Measurements from ENCODE around the gene PALLD.
"Not testable (repeated sequence)": the region's sequence is repeated elsewhere in the genome, so short reads cannot be mapped to it uniquely, and the experiment has no call there.

PALLD gene

GRCh38 chr4:168900080-168900479 lies 403.2 kb downstream of the PALLD start:
- no peak for DNase-seq (ENCODE audit: low read depth in 2 of 2)

GRCh38 chr4:168907119-168907698 lies 410.4 kb downstream of the PALLD start:
- DNase-seq (ENCODE audit: low read depth in 2 of 2), result no peak

DNA sequence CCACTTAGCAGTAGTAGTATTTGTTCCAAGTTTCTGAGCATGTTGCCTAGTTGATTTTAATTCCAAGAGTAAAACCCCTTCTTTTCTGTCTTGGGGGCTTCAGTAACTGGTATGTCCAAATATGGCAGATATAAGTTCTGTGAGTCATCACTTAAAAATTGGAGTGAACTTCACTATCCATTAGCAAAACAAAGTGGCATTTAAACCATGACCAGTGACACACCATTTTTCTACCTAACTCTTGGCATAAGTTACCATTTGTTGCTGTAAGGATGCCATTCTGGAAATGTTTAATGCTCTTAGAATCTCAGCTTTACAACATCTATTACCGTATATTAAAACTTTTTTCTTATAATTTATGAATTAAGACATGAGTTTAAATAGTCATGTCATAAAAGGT lies 411.2 kb downstream of the PALLD start:
- DNase-seq (ENCODE audit: low read depth in 2 of 2), result no peak

GRCh38 chr4:168908851-168909273 lies 412.0 kb downstream of the PALLD start:
- DNase-seq (ENCODE audit: low read depth in 2 of 2), result no peak

GRCh38 chr4:168914095-168914494 lies 417.2 kb downstream of the PALLD start:
- no peak for DNase-seq (ENCODE audit: low read depth in 2 of 2)

DNA sequence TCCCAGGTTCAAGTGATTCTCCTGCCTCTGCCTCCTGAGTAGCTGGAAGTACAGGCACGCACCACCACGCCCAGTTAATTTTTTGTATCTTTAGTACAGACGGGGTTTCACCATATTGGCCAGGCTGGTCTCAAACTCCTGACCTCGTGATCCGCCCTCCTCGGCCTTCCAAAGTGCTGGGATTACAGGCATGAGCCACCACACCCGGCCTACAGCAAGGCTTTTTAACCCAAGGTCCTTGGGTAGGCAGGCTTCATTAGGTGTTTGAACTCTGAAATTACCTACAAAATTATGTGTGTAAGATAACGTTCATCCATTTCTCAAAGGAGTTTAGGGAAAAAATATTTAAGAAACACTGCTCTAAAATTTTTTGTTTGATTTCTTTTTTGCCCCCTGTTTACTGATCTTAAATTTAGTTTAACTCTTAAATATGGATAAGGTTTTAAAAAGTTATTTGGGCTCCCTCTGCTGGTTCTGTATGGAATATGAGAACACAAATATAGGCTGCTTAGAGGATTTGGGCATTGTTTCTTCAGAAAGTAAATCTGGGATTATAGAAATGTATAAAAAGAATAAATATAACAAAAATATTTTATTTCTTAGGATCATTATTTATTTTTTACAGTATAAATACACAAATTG lies 420.4 kb downstream of the PALLD start:
- no peak for DNase-seq (ENCODE audit: low read depth in 2 of 2)

GRCh38 chr4:168919706-168920324 lies 423.0 kb downstream of the PALLD start:
- no peak for DNase-seq (ENCODE audit: low read depth in 2 of 2)

DNA sequence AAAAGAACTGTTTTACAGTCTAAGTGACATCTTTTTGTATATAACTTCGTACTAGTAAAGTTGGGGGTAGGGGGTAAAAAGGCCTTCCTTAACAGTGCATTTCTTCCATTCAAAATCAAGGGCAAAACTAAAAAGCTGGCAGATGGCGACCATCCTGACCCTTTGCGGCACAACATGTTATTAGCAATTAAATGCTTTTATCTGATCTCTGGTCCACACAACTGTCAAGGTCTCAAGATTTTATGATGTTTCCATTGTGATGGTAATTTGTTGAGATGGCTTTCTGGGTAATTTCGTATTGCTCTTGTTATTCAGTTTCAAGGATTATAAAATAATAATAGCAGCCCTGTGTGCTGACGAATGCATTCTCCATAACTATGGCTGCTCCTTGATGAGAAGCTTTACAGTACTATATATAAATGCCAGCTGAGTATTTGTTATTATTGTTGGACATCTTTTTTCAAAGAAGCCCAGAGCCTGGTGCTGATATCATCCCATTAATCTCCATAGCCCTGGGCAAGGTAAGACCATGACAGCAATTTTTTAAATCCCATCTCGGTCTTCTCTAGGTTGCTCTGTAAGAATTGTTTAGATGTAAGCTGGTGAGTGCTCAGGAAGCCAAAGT lies 423.7 kb downstream of the PALLD start:
- DNase-seq (ENCODE audit: low read depth in 2 of 2), result no peak

- peak in 1 of 2 donors; percentile 4 for DNase-seq (ENCODE audit: low read depth in 2 of 2)
These were observed 426.8 kb downstream of the PALLD start for GRCh38 chr4:168923526-168924194.

GRCh38 chr4:168924667-168925066 lies 427.8 kb downstream of the PALLD start:
- no peak for DNase-seq (ENCODE audit: low read depth in 2 of 2)

GRCh38 chr4:168925789-168926490 lies 429.1 kb downstream of the PALLD start:
- no peak for DNase-seq (ENCODE audit: low read depth in 2 of 2)

GRCh38 chr4:168928346-168928745 lies 431.5 kb downstream of the PALLD start:
- DNase-seq (ENCODE audit: low read depth in 2 of 2), result no peak

GRCh38 chr4:168928875-168929274 lies 432.0 kb downstream of the PALLD start:
- no peak for DNase-seq (ENCODE audit: low read depth in 2 of 2)

DNA sequence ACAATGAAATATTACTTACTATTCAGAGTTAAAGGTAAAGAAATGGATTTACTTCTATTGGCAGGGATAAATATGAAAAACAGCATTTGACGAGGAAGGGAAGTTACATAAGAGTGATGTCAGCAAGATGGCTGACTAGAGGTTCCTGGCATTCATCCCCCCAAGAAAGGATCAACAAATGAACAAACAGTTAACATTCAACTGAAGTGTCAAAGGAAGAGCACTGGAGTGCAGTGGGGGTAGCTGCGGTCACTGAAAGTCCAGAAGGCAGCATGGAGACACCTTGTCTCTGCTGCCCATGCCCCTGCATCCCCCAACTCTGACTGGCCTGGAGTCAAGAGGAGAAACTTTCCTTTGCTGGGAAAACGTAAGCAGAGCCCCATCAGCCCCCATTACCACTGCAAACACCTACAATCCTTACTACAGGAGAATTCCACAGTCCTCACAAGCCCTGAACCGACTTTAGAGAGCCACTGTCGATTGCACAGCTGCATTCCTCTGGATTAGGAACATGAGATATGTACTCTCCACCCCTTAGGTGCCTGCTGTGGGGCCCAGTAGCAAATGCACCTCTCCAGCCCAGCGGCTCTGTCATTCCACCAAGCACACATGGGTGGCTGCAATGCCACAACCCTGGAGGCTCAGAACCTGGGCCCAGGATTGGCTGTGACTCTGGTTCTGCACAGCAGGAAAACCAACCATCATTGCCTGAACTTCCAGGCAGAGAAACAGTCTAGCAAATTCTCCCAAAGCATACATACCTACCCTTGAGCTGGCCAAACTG lies 433.8 kb downstream of the PALLD start:
- no peak for DNase-seq (ENCODE audit: low read depth in 2 of 2)

- DNase-seq (ENCODE audit: low read depth in 2 of 2), result no peak
These were observed 434.4 kb downstream of the PALLD start for GRCh38 chr4:168931215-168931650.

- DNase-seq (ENCODE audit: low read depth in 2 of 2), result no peak
These were observed 435.3 kb downstream of the PALLD start for GRCh38 chr4:168932138-168932537.

DNA sequence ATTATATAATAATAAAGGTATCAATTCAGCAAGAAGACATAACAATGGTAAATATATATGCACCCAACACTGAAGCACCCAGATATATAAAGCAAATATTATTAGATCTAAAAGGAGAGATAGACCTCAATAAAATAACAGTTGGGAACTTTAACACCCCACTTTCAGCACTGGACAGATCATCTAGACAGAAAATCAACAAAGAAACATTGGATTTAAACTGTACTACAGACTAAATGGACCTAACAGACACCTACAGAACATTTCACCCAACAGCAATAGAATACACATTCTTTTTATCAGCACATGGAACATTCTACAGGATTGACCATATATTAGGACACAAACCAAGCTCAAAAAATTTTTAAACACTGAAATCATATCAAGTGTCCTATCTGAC lies 436.6 kb downstream of the PALLD start:
- DNase-seq (ENCODE audit: low read depth in 2 of 2), result no peak

- DNase-seq (ENCODE audit: low read depth in 2 of 2), result not testable (repeated sequence)
These were observed 440.6 kb downstream of the PALLD start for GRCh38 chr4:168937473-168937872.

- no peak for DNase-seq (ENCODE audit: low read depth in 2 of 2)
These were observed 446.1 kb downstream of the PALLD start for GRCh38 chr4:168942985-168943384.

DNA sequence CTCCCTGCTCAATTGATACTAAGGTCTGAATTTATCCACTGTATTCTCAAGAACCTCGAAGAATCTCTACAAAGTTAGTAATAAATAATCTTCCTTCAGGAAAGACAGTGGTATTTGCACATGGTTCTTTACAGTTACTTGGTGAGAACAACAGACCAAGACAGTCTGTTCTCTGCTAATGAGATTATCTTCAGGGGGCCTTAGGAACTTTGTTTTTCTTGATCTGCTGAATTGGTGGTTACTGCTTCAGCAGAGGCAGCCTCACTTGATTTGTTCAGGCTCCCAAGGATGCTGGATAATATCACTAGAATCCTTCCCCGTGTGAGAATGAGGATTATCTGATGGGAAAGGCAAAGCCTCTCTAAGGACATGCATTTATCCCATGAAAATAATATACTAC lies 448.4 kb downstream of the PALLD start:
- no peak for DNase-seq (ENCODE audit: low read depth in 2 of 2)

GRCh38 chr4:168952821-168953246 lies 456.0 kb downstream of the PALLD start:
- DNase-seq (ENCODE audit: low read depth in 2 of 2), result not testable (repeated sequence)
